T-cell (primary cell): Measurements from ENCODE around the gene LIMS1. TPM values are rescaled to one million over a fixed set of nuclear protein-coding genes. Genes with fewer than 3 reads are reported as not detected.
"Not testable (repeated sequence)": the region's sequence is repeated elsewhere in the genome, so short reads cannot be mapped to it uniquely, and the experiment has no call there.

ENCODE experiments used
- ATAC-seq, 4 experiments: fragments of 200-7000 bp in 3 of 4; fragments of 150-1000 bp in 1 of 4; cut with Tn5 transposase; replicated peaks in 1 of 4; 1 replicate in 3 of 4; 2 replicates in 1 of 4; pipeline ENCODE4 v1.10.0; 2021; ENCODE audit warnings: moderate library complexity in 3 of 4, mild to moderate bottlenecking in 2 of 4, moderate number of reproducible peaks in 1 of 4
- CTCF ChIA-PET, 2 donors: fragments of 300-600 bp; sonication (Branson Sonifier 250); formaldehyde crosslinking; loops; one replicate each; lab custom pipeline; 2022; ENCODE audit warnings: antibody characterized with exemption in 2 of 2; lab: Charles Lee
- POLR2A ChIA-PET, 2 donors: fragments of 300-600 bp; sonication (Branson Sonifier 250); formaldehyde crosslinking; loops; one replicate each; lab custom pipeline; 2022; ENCODE audit warnings: antibody characterized with exemption in 2 of 2; lab: Charles Lee
- DNase-seq, 35 experiments: peaks; one replicate each; pipeline versions ENCODE4 v3.0.0 to v3.0.0-alpha.2; 2013 to 2023
- H3K27ac ChIP-seq: one replicate; pipeline ENCODE4 v1.5.1; 2013; ENCODE audit warnings: low read length
- H3K27me3 ChIP-seq, 2 experiments: replicated peaks in 1 of 2; 1 replicate in 1 of 2; 2 replicates in 1 of 2; pipeline versions ENCODE4 v1.6.1 to v1.7.0; 2013; ENCODE audit warnings: low read length in 1 of 2, mixed read lengths in 1 of 2; ENCODE audit not compliant: control insufficient read depth in 2 of 2, insufficient read depth in 2 of 2; ENCODE audit errors: extremely low read depth in 1 of 2
- H3K36me3 ChIP-seq, 2 donors: 1 replicate in 1 of 2; 2 replicates in 1 of 2; pipeline versions ENCODE4 v1.6.1 to v1.7.0; 2013; ENCODE audit warnings: low read length in 1 of 2; ENCODE audit not compliant: control insufficient read depth in 2 of 2, insufficient read depth in 1 of 2; ENCODE audit errors: extremely low read depth in 1 of 2
- H3K4me1 ChIP-seq, 2 experiments: 1 replicate in 1 of 2; 2 replicates in 1 of 2; pipeline versions ENCODE4 v1.6.1 to v1.7.0; 2013; ENCODE audit warnings: low read length in 2 of 2, mixed read lengths in 1 of 2; ENCODE audit not compliant: insufficient read depth in 2 of 2, control insufficient read depth in 1 of 2; ENCODE audit errors: extremely low read depth in 1 of 2
- H3K4me3 ChIP-seq, 2 donors: 1 replicate in 1 of 2; 2 replicates in 1 of 2; pipeline versions ENCODE4 v1.5.1 to v1.7.0; 2013; ENCODE audit warnings: mild to moderate bottlenecking in 2 of 2, low read length in 1 of 2, moderate library complexity in 1 of 2; ENCODE audit not compliant: control insufficient read depth in 1 of 2; ENCODE audit errors: extremely low read depth in 1 of 2
- H3K9me3 ChIP-seq: 2 replicates; pipeline ENCODE4 v1.7.0; 2013
- H3K27ac Mint-ChIP-seq, 2 donors: one replicate each; pipeline ENCODE4 v1.8.0; 2020 to 2021; ENCODE audit warnings: mild to moderate bottlenecking in 2 of 2, mixed read lengths in 2 of 2
- H3K27me3 Mint-ChIP-seq, 2 donors: one replicate each; pipeline ENCODE4 v1.8.0; 2021 to 2022; ENCODE audit warnings: mixed read lengths in 2 of 2
- H3K36me3 Mint-ChIP-seq: one replicate; pipeline ENCODE4 v1.8.0; 2021; ENCODE audit warnings: mixed read lengths
- H3K4me1 Mint-ChIP-seq, 3 donors: one replicate each; pipeline ENCODE4 v1.8.0; 2020 to 2022; ENCODE audit warnings: mixed read lengths in 3 of 3, mild to moderate bottlenecking in 1 of 3
- H3K4me3 Mint-ChIP-seq, 3 donors: one replicate each; pipeline ENCODE4 v1.8.0; 2020 to 2022; ENCODE audit warnings: mild to moderate bottlenecking in 3 of 3, mixed read lengths in 3 of 3, moderate library complexity in 3 of 3
- H3K9me3 Mint-ChIP-seq, 3 donors: one replicate each; pipeline ENCODE4 v1.8.0; 2020 to 2022; ENCODE audit warnings: mixed read lengths in 3 of 3
- WGBS: methylation state at CpG from one replicate; pipeline ENCODE4 v1.1.5; 2013; ENCODE audit warnings: missing lambda C conversion rate; ENCODE audit not compliant: insufficient coverage; 5-methylcytosine and 5-hydroxymethylcytosine counted together
- total RNA-seq, 35 experiments: library from RNA in 6 of 35; stranded (reverse) in 6 of 35; fragments of 120-200 nt in 1 of 35; gene quantifications; one replicate each; pipeline versions ENCODE4 v1.2.1 to v1.2.4 and lab custom pipeline; 2013 to 2026

LIMS1 gene
- total RNA-seq, 5 donors from 2014 or later (not counting 1 experiment from before 2014, with no cell fraction given) = 55.5 to 82.8 (median 56.9) TPM

DNA sequence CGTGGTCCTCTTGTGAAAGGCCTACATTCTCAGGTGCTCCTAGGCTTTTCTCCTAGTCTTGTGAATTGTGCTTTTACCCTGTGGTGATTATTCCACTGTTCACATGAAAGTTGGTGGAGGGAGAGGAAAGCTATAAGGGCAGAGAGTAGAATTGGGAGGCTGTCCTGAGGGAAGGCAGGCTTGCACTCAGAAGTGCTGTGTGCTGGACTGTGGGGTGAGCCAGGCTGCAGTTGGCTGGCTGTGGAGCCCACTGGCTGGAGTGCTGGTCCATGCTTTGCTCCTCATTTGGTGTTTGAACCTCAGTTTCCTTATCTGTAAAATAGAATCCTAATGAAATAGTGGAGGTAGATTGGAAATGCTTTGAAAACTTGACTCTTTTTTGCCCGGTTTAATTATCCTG, 21.3 kb downstream of the LIMS1 start:
- H3K4me1 ChIP-seq = no peaks in the 10 kb centered on the region
- H3K4me3 ChIP-seq = no peak overlapping the region
- no peaks in the 10 kb centered on the region for H3K36me3 Mint-ChIP-seq
- H3K9me3 Mint-ChIP-seq = no peaks in the 10 kb centered on the region
- ChIA-PET CTCF (no interaction called here), POLR2A (no interaction called here)
- H3K27ac Mint-ChIP-seq = no peak overlapping the region
- WGBS = 100% methylated on average over 1 of the region's 2 CpGs
- no peaks in the 10 kb centered on the region for H3K4me1 Mint-ChIP-seq
- H3K36me3 ChIP-seq = no peaks in the 10 kb centered on the region
- H3K27ac ChIP-seq = no peak overlapping the region
- H3K9me3 ChIP-seq = no peaks in the 10 kb centered on the region
- H3K27me3 Mint-ChIP-seq = no peaks in the 10 kb centered on the region
- H3K27me3 ChIP-seq = no peaks in the 10 kb centered on the region
- H3K4me3 Mint-ChIP-seq = no peak overlapping the region
- DNase-seq (no peak), ATAC-seq (no peak)

DNA sequence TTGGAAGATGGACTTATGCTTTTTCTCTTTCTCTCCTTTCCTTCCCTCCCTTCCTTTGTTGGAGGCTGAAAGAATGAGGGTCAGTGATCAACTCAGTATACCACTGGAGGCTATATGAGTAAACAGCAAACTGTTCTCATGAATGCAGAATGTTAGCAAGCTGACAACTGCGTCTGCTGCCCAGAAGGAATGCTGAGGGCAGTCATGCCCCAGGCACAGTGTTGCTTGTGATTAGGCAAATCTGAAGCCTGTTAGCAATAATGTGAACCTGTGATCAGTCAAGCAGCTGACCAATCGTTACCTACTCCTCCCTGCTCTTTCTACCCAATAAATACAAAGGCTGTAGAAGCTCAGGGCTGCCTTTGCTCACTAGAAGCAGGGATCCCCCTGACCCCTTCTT, 22.3 kb downstream of the LIMS1 start:
- not testable (repeated sequence) for H3K27me3 Mint-ChIP-seq, H3K36me3 Mint-ChIP-seq, H3K4me1 Mint-ChIP-seq

DNA sequence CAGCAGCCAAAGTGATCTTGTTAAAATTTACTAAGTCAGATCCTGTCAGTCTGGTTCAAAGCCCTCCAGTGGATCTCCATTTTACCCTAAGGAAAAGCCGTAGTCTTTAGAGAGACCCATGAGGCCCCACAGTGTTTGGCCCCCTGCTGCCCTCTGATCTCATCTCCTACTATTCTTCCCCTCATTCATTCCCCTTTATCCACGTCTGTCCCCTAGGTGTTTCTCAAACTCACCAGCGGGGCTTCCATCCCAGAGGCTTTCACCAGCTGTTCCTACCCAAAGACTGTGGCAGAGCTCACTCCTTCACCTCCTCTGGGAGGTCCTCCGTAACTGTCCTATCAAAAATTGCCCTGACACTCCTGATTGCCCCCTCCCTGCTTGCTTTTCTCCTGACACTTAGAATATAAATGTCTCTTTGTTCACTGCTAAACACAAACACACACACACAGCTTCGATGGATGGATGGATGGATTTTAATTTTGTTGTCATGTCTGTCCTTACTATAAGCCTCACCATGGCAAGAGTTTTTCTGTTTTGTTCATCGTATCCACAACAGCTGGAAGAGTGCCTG, 26.1 kb downstream of the LIMS1 start:
- no peaks in the 10 kb centered on the region for H3K9me3 Mint-ChIP-seq
- DNase-seq (no peak), ATAC-seq (no peak)
- Histone ChIP-seq H3K36me3 (no peaks in the 10 kb centered on the region), H3K4me3 (no peak overlapping the region), H3K4me1 (no peaks in the 10 kb centered on the region), H3K9me3 (no peaks in the 10 kb centered on the region), H3K27ac (no peak overlapping the region), H3K27me3 (no peaks in the 10 kb centered on the region)
- H3K4me3 Mint-ChIP-seq = no peak overlapping the region
- peaks cover 0 to 5% (median 0%) of the 10 kb centered on the region in 3 donors for H3K4me1 Mint-ChIP-seq
- H3K27me3 Mint-ChIP-seq = no peaks in the 10 kb centered on the region
- POLR2A ChIA-PET = no interaction called here
- CTCF ChIA-PET = no interaction called here
- no peaks in the 10 kb centered on the region for H3K36me3 Mint-ChIP-seq
- 87% methylated on average over 3 of the region's 6 CpGs for WGBS
- no peak overlapping the region for H3K27ac Mint-ChIP-seq

More for the DNA sequence above, 22.3 kb downstream of the LIMS1 start:
- H3K27ac ChIP-seq, POLR2A ChIA-PET, H3K36me3 ChIP-seq, H3K4me3 Mint-ChIP-seq, H3K4me3 ChIP-seq, H3K9me3 Mint-ChIP-seq, H3K27ac Mint-ChIP-seq, DNase-seq, ATAC-seq, CTCF ChIA-PET, H3K9me3 ChIP-seq, H3K27me3 ChIP-seq, H3K4me1 ChIP-seq: not testable (repeated sequence)
- 100% methylated on average over 1 of the region's 2 CpGs for WGBS

DNA sequence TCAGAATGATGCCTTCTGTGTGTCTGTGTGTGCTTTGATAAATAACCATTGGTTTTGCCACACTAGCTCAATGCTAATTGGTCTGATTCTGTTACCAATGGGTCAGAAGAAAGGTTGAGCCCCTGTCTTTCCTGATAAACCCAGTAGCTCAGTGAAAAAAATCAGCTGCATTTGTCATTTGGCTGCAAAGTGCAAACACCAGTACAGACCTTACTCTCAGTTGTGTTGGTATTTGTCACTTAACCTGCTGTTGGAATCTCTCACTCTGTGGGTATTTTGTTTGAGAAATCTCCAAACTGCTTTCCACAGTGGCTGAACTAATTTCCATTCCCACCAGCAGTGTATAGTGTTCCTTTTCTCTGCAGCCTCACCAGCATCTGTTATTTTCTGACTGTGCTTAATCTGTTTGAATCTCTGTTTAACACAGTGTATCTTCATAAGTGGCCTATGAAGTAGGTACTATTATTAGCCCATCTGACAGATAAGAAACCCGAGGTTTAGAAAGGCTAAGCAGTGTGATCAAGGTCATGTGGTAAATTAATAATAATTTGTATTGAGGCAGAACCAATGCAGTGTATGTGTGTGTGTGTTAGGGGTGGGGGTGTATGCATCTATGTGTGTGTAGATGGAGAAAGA, 26.7 kb downstream of the LIMS1 start:
- POLR2A ChIA-PET = no interaction called here
- peaks cover 6 to 11% (median 6%) of the 10 kb centered on the region in 3 donors for H3K4me1 Mint-ChIP-seq
- H3K27ac ChIP-seq = no peak overlapping the region
- no peaks in the 10 kb centered on the region for H3K36me3 ChIP-seq
- H3K4me1 ChIP-seq = no peaks in the 10 kb centered on the region
- no peaks in the 10 kb centered on the region for H3K36me3 Mint-ChIP-seq
- H3K9me3 ChIP-seq = no peaks in the 10 kb centered on the region
- ATAC-seq = no peak
- DNase-seq = no peak
- H3K4me3 Mint-ChIP-seq = no peak overlapping the region
- CTCF ChIA-PET = no interaction called here
- no peak overlapping the region for H3K27ac Mint-ChIP-seq
- H3K4me3 ChIP-seq = no peak overlapping the region
- no peaks in the 10 kb centered on the region for H3K27me3 ChIP-seq
- H3K27me3 Mint-ChIP-seq = no peaks in the 10 kb centered on the region
- H3K9me3 Mint-ChIP-seq = no peaks in the 10 kb centered on the region
- 80% methylated on average over 1 of the region's 1 CpG for WGBS

DNA sequence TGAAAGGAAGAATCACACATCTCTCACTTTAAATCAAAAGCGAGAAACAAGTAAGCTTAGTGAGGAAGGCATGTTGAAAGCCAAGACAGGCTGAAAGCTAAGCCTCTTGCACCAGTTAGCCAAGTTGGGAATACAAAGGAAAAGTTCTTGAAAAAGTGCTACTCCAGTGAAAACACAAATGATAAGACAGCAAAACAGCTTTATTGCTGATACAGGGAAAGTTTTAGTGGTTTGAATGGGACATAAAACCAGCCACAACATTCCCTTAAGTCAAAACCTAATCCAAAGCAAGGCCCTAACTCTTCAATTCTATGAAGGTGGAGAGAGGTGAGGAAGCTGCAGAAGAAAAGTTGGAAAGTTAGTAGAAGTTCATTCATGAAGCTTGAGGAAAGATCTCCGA, 28.0 kb downstream of the LIMS1 start:
- ChIA-PET POLR2A (interaction anchor here in 1 of 2 donors (0.8 kb wide), 1 partner anchor 129 kb away, joined by 3 read pairs; no protein-coding TSS in a partner anchor), CTCF (no interaction called here)
- no peak overlapping the region for H3K4me3 Mint-ChIP-seq
- no peaks in the 10 kb centered on the region for H3K4me1 ChIP-seq
- H3K27ac Mint-ChIP-seq = no peak overlapping the region
- no peaks in the 10 kb centered on the region for H3K9me3 ChIP-seq
- ATAC-seq (no peak), DNase-seq (no peak)
- no peak overlapping the region for H3K27ac ChIP-seq
- 100% methylated on average over 1 of the region's 2 CpGs for WGBS
- H3K27me3 Mint-ChIP-seq = no peaks in the 10 kb centered on the region
- peaks cover 6 to 14% (median 7%) of the 10 kb centered on the region in 3 donors for H3K4me1 Mint-ChIP-seq
- H3K36me3 ChIP-seq = no peaks in the 10 kb centered on the region
- H3K4me3 ChIP-seq = no peak overlapping the region
- no peaks in the 10 kb centered on the region for H3K36me3 Mint-ChIP-seq
- H3K9me3 Mint-ChIP-seq = no peaks in the 10 kb centered on the region
- no peaks in the 10 kb centered on the region for H3K27me3 ChIP-seq

DNA sequence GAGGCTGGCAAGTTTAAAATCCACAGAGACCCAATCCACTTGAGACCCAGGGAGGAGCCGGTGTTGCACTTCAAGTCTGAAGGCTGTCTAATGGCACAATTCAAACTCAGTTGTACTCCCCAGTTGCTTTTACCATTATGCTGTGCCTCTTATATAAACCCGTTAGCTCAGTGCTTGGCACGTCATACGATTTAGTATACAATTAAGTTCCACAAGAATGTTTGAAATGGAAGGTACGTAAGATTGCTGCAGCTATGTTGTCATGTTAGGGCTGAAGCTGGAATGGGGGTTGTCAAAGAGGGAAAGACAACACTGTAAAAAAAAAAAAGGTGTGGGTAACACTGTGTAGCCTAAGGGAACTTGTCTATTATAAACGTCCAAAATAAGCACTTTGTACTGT, 30.2 kb downstream of the LIMS1 start:
- no peaks in the 10 kb centered on the region for H3K4me1 ChIP-seq
- peaks cover 6 to 14% (median 7%) of the 10 kb centered on the region in 3 donors for H3K4me1 Mint-ChIP-seq
- no peaks in the 10 kb centered on the region for H3K36me3 ChIP-seq
- no peaks in the 10 kb centered on the region for H3K27me3 Mint-ChIP-seq
- no peak overlapping the region for H3K27ac ChIP-seq
- ATAC-seq = no peak
- ChIA-PET CTCF (no interaction called here), POLR2A (no interaction called here)
- H3K36me3 Mint-ChIP-seq = no peaks in the 10 kb centered on the region
- no peaks in the 10 kb centered on the region for H3K9me3 Mint-ChIP-seq
- H3K9me3 ChIP-seq = no peaks in the 10 kb centered on the region
- no peak overlapping the region for H3K4me3 Mint-ChIP-seq
- no peak overlapping the region for H3K4me3 ChIP-seq
- 100% methylated on average over 1 of the region's 6 CpGs for WGBS
- H3K27me3 ChIP-seq = no peaks in the 10 kb centered on the region
- no peak overlapping the region for H3K27ac Mint-ChIP-seq
- no peak for DNase-seq
